NCI-H345 treated with DMSO at 0.1 percent for 48 hours (cell line): ENCODE measurements around the gene PCCA.
"Not testable (repeated sequence)": the region's sequence is repeated elsewhere in the genome, so short reads cannot be mapped to it uniquely, and the experiment has no call there.

Experiments used
- DNase-seq: peaks from one replicate; lab custom pipeline; 2025; ENCODE audit not compliant: unreplicated experiment; lab: John Stamatoyannopoulos, UW

PCCA gene

GRCh38 chr13:100300708-100301107 is 211.8 kb downstream of the PCCA start:
- no peak for DNase-seq

GRCh38 chr13:100301418-100301817 is 212.5 kb downstream of the PCCA start:
- DNase-seq, result no peak

GRCh38 chr13:100302391-100302790 is 213.5 kb downstream of the PCCA start:
- no peak for DNase-seq

GRCh38 chr13:100304229-100304628 is 215.3 kb downstream of the PCCA start:
- no peak for DNase-seq

GRCh38 chr13:100305398-100305797 is 216.5 kb downstream of the PCCA start:
- DNase-seq, result no peak

GRCh38 chr13:100306030-100306429 is 217.1 kb downstream of the PCCA start:
- DNase-seq, result no peak

- no peak for DNase-seq
These were observed 217.6 kb downstream of the PCCA start for GRCh38 chr13:100306434-100306999.

- DNase-seq, result no peak
These were observed 225.4 kb downstream of the PCCA start for GRCh38 chr13:100314132-100314910.

- no peak for DNase-seq
These were observed 226.6 kb downstream of the PCCA start for GRCh38 chr13:100315522-100315921.

GRCh38 chr13:100318473-100318872 is 229.6 kb downstream of the PCCA start:
- not testable (repeated sequence) for DNase-seq

- no peak for DNase-seq
These were observed 235.0 kb downstream of the PCCA start for GRCh38 chr13:100323937-100324336.

GRCh38 chr13:100330662-100331061 is 241.8 kb downstream of the PCCA start:
- DNase-seq, result no peak

- DNase-seq, result no peak
These were observed 244.2 kb downstream of the PCCA start for GRCh38 chr13:100333141-100333540.

- DNase-seq, result no peak
These were observed 245.3 kb downstream of the PCCA start for GRCh38 chr13:100334214-100334613.

GRCh38 chr13:100336795-100337516 is 248.1 kb downstream of the PCCA start:
- no peak for DNase-seq

- no peak for DNase-seq
These were observed 249.4 kb downstream of the PCCA start for GRCh38 chr13:100338275-100338674.

GRCh38 chr13:100339411-100339940 is 250.6 kb downstream of the PCCA start:
- no peak for DNase-seq

GRCh38 chr13:100340865-100341264 is 252.0 kb downstream of the PCCA start:
- DNase-seq, result no peak

GRCh38 chr13:100341327-100341726 is 252.4 kb downstream of the PCCA start:
- no peak for DNase-seq

GRCh38 chr13:100344544-100344943 is 255.7 kb downstream of the PCCA start:
- DNase-seq, result no peak

- DNase-seq, result no peak
These were observed 259.1 kb downstream of the PCCA start for GRCh38 chr13:100347968-100348367.

- peak; percentile 13 for DNase-seq
These were observed 260.7 kb downstream of the PCCA start for GRCh38 chr13:100349594-100349993.
